HFF-Myc (cell line): ENCODE measurements around the gene PFN3.
"Not testable (repeated sequence)": the region's sequence is repeated elsewhere in the genome, so short reads cannot be mapped to it uniquely, and the experiment has no call there.

ENCODE experiments used
- DNase-seq: peaks from one replicate; pipeline ENCODE4 v3.0.0-alpha.2; 2011; ENCODE audit warnings: low read depth; ENCODE audit errors: extremely low read depth
- H3K4me3 ChIP-seq: replicated peaks from 2 replicates; pipeline ENCODE4 v1.5.1; 2011; ENCODE audit warnings: low read depth, mild to moderate bottlenecking, control low read depth, low read length
- CTCF ChIP-seq: IDR thresholded peaks from 2 replicates; pipeline ENCODE4 v1.5.1; 2012; ENCODE audit warnings: mild to moderate bottlenecking, low read depth, low read length, control low read depth; ENCODE audit errors: missing control alignments

PFN3 gene

GRCh38 chr5:177383181-177383580 lies 17.3 kb downstream of the PFN3 start:
- no peak overlapping the region for H3K4me3 ChIP-seq
- no peak for DNase-seq
- TF ChIP-seq CTCF = no peak

DNA sequence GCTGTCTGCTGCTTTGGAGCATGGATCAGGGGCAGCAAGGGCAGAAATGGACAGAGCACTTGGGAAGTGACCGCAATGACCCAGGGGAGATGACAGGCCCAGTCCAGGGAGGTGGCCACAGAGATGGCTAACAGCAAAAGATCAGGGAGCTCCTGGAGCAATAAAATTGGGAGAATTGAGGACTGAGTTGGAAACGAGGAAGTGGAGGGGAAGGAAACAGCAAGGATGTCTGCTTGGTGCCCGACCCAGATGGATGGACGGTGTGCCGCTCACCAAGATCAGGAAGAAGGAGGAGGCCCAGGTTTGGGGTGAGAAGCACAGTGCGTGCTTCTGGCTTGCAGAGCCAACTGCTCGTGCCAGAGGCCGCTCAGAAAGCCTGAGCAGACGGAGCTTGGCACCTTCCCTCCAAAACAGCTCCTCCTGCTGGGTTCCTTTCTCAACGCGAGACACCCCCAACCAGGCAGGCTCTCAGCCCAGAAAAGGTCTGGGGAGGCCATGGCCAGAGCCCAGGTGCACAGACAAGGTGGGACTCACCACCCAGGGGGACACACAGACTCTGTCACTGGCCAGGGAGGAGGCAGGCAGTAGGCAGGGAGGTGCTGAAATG lies 17.9 kb downstream of the PFN3 start:
- no peak for DNase-seq
- peak; percentile 42 for TF ChIP-seq CTCF
- no peak overlapping the region for H3K4me3 ChIP-seq

GRCh38 chr5:177380805-177381126 lies 19.7 kb downstream of the PFN3 start:
- no peak overlapping the region for H3K4me3 ChIP-seq
- DNase-seq = no peak
- no peak for TF ChIP-seq CTCF

GRCh38 chr5:177378884-177379883 lies 21.3 kb downstream of the PFN3 start:
- no peak for TF ChIP-seq CTCF
- no peak overlapping the region for H3K4me3 ChIP-seq
- no peak for DNase-seq

DNA sequence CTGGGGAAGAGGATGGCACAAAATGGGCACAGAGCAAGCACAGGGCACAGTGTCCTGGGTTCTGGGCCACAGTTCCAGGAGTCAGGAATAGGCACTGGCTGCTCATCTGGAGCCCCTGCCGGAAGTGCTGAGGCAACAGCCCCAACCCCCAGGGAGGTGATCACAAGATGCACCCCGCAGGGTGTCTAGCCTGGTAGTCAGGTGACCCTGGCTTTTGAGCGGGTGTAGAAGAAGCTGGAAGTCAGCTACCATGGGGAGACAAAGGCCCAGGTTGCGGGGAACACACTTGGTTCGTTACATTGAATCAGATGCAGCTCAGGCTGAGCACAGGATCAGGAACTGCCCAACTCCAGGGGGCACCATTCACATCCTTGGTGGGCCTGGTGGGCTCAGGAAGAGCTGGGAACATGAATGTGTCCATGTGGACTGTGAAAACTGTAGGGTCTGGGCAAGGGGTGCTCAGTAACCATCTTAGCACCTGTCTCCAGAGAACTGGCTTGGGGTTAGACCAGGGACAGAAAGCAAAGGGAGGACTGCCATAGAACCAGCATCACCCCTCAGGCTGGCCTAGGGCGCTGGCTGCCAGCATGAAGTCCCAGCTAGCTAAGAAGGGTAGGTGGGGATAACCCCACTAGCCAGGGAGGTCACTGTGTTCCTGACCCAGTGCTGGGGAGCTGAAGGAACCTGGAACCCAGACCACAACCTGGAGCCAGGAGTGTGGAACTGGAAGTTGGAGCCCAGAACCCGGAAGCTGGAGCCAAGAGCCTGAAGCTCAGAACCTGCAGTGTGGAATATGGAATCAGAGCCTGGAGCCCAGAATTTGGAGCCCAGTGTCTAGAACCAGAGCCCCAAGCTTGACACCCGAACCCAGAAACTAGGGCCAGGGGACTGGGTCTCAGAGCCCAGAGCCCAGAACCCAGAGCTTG lies 22.3 kb downstream of the PFN3 start:
- no peak overlapping the region for H3K4me3 ChIP-seq
- DNase-seq = no peak
- no peak for TF ChIP-seq CTCF

- H3K4me3 ChIP-seq = no peak overlapping the region
- TF ChIP-seq CTCF = no peak
- no peak for DNase-seq
Observed at GRCh38 chr5:177376107-177376506, 24.4 kb downstream of the PFN3 start.

DNA sequence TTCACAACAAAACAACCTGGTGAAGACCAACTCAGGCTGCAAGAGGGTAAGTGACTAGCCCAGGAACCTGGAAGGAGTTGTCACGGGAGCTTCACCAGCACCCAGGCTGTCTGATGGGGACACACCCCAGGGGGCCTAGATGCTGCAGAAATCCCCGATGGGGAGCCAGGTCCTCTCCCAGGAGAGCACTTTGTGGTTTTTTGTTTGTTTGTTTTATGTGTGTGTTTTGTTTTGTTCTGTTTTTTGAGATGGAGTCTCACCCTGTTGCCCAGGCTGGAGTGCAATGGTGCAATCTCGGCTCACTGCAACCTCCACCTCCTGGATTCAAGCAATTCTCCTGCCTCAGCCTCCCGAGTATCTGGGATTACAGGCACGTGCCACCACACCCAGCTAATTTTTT lies 24.9 kb downstream of the PFN3 start:
- not testable (repeated sequence) for DNase-seq, H3K4me3 ChIP-seq
